ENCODE data around the gene AGPAT4.

The AGPAT4 gene

DNA sequence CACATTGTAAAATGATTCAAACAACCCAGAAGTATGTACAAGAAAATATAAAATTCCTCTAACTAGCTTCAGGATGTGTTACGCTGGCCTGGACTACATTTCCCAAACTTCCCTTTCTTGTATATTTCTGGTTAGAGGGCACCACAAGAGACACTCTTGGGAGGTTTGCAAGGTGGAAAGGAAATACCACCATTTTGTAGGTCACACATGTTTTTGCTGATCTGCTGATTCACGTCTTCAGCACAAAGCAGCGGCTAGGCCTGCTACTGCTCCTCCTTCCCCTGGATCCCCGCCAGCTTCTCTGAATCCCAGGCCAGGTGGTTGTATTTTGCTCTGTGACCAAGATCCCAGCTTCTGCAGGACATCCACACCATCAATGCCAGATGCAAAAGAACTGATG lies 104.2 kb downstream of the AGPAT4 start:
- TF ChIP-seq, protein P1, sequence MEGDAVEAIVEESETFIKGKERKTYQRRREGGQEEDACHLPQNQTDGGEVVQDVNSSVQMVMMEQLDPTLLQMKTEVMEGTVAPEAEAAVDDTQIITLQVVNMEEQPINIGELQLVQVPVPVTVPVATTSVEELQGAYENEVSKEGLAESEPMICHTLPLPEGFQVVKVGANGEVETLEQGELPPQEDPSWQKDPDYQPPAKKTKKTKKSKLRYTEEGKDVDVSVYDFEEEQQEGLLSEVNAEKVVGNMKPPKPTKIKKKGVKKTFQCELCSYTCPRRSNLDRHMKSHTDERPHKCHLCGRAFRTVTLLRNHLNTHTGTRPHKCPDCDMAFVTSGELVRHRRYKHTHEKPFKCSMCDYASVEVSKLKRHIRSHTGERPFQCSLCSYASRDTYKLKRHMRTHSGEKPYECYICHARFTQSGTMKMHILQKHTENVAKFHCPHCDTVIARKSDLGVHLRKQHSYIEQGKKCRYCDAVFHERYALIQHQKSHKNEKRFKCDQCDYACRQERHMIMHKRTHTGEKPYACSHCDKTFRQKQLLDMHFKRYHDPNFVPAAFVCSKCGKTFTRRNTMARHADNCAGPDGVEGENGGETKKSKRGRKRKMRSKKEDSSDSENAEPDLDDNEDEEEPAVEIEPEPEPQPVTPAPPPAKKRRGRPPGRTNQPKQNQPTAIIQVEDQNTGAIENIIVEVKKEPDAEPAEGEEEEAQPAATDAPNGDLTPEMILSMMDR (IDR thresholded peaks at IDR 0.05; ENCODE audit: borderline replicate concordance, insufficient read depth, low read depth, low read length) = no peak
- no peak overlapping the region for H3K4me3 ChIP-seq (ENCODE audit: low read depth, low read length)

GRCh38 chr6:161169035-161169434 lies 104.8 kb downstream of the AGPAT4 start:
- no peak overlapping the region for H3K4me3 ChIP-seq (ENCODE audit: low read depth, low read length)
- TF ChIP-seq, protein P1 (IDR thresholded peaks at IDR 0.05; ENCODE audit: borderline replicate concordance, insufficient read depth, low read depth, low read length) = no peak

- TF ChIP-seq, protein P1 (IDR thresholded peaks at IDR 0.05; ENCODE audit: borderline replicate concordance, insufficient read depth, low read depth, low read length) = no peak
- H3K4me3 ChIP-seq (ENCODE audit: low read depth, low read length) = no peak overlapping the region
These were observed 105.5 kb downstream of the AGPAT4 start for GRCh38 chr6:161168281-161168891.

DNA sequence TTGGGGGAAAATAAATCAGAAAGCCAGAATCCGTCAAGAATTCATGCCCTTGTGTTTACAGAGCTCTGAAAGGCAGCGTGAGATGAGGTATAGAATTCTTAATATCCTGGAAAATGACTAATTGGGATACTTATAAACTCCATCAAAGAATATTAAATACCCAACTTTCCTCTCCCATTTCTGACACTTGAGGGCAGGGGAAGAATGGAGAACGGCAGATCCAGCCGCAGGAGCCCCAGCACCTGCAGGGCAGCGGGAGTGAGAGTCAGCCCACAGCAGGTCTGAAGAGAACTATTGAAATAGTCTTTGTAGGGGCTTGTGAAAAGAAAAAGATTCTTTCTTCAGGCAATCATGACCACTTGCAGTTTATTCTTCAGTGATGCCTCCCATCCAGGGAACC lies 107.2 kb downstream of the AGPAT4 start:
- TF ChIP-seq, protein P1 (IDR thresholded peaks at IDR 0.05; ENCODE audit: borderline replicate concordance, insufficient read depth, low read depth, low read length) = no peak

GRCh38 chr6:161166176-161166575 lies 107.7 kb downstream of the AGPAT4 start:
- TF ChIP-seq, protein P1 (IDR thresholded peaks at IDR 0.05; ENCODE audit: borderline replicate concordance, insufficient read depth, low read depth, low read length) = no peak

More for the DNA sequence above, 107.2 kb downstream of the AGPAT4 start:
- no peak overlapping the region for H3K4me3 ChIP-seq (ENCODE audit: low read depth, low read length)

GRCh38 chr6:161164182-161164625 lies 109.7 kb downstream of the AGPAT4 start:
- no peak overlapping the region for H3K4me3 ChIP-seq (ENCODE audit: low read depth, low read length)
- TF ChIP-seq, protein P1 (IDR thresholded peaks at IDR 0.05; ENCODE audit: borderline replicate concordance, insufficient read depth, low read depth, low read length) = no peak

More at GRCh38 chr6:161166176-161166575, 107.7 kb downstream of the AGPAT4 start:
- no peak overlapping the region for H3K4me3 ChIP-seq (ENCODE audit: low read depth, low read length)

- no peak overlapping the region for H3K4me3 ChIP-seq (ENCODE audit: low read depth, low read length)
- TF ChIP-seq, protein P1 (IDR thresholded peaks at IDR 0.05; ENCODE audit: borderline replicate concordance, insufficient read depth, low read depth, low read length) = no peak
These were observed 110.2 kb downstream of the AGPAT4 start for GRCh38 chr6:161163466-161164181.

Measured in GM12875 (cell line).